ENCODE measurements around the gene GSTCD.
A peak's percentile ranks its signal among the peaks of the same experiment; 100 is the strongest.
"Not testable (repeated sequence)": the region's sequence is repeated elsewhere in the genome, so short reads cannot be mapped to it uniquely, and the experiment has no call there.

Gene GSTCD, protein sequence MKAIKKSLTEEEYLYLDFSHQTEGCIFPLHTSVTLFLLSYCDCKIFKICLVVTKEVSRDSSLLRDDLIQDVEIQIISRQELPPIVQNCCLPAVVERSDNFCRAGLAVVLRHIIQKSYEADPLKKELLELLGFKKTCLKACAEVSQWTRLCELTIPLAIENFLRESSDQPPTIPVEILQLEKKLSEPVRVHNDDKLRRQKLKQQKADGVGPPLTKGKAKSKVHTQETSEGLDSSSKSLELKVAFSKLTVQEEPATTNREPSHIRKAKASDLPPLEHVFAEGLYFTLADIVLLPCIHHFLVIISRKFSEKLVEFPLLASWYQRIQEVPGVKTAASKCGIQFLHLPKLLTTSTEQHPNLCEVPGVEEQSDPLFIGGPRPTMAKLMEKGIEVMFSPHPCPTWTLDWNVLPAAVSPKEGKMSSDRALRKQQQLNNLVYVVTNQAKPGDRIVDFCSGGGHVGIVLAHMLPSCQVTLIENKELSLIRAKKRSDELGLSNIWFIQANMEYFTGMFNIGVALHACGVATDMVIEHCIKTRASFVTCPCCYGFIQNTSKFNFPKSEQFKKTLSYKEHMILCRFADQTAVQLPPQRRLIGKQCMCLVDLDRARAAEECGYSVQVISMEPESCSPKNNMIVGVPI

DNA sequence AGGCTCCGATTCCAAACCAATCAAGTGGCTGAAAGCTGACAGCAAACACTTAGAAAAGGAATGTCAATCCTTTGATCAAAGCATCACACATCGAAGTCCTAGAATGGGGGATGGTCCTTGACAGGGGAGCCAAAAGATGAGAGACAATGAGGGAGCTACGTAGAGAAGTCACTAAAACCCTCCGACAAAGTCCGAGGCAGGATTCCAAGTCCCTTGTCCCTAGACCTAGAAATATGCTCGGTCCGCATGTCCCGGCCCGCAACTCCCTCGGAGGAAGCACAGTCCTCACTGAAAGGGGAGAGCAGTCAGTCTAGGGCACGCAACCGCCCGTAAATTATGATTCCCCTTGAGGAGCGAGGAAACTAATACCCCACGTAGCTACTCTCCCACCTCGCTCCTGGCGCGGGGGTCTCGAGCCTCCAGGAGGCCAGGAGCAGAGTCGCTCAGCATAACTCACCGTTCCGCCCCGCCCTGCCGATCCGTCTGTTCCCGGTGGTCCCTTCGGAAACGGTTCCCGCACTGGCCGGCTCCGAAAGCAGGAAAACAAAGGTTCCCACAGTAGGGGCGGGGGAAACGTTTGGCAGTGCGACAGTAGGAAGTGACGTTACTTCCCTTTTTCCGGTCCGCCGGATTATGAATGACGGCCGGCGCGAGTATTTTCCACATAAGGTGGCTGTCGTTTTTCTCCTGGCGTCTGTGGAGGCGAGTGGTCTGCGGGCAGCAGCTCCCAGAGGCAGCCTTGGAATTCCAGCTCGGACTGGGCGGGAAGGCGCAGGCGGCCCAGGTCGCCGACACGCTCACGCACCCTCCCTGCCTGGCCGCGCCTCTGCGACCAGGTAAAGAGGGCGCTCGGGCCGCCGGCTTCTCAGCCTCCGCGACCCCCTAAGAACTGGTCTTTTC lies at the start of gene GSTCD, which contains the start of gene INTS12:
Gene GSTCD, plus strand, starts transcription at position 604 of the 900 bp plus-strand sequence. CDS start 8,830 bp downstream, outside the sequence.
Gene INTS12, minus strand, starts transcription at position 509 of the 900 bp plus-strand sequence. CDS start 8,684 bp downstream, outside the sequence.
- DNase-seq (ENCODE audit: low spot score) = peak; percentile 93

DNA sequence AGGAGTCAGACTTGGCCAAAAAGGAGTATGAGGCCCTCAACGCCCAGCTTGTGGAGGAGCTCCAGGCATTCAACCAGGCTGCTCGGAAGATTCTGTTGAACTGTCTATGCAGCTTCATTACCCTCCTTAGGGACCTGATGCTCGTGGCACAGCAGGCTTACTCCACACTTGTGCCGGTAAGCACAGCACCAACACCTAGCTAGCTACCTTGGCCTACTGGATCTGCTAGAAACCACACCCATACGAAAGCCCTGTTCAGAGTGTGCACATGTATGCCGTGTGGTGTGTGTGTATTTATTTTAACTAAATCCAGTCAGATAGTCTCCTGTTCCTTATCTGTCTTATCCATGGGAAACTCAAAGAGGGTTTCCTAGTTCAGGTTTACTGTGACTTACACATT lies 49.4 kb upstream of the GSTCD start:
- DNase-seq (ENCODE audit: low spot score) = no peak

DNA sequence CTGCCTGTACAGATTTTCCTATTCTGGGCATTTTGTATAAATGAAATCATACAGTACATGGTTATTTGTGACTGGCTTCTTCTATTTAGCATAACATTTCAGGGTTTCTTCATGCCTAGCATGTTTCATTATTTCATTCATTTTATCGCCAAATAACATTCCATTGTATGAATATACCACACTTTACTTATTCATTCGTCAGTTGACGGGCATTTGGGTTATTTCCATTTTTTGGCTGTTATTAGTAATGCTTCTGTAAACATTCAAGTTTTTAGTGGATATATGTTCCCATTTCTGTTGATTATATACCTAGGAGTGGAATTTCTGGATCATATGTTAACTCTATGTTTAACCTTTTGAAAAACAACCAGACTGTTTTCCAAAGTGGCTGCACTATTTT lies 47.6 kb upstream of the GSTCD start:
- DNase-seq (ENCODE audit: low spot score) = no peak

DNA sequence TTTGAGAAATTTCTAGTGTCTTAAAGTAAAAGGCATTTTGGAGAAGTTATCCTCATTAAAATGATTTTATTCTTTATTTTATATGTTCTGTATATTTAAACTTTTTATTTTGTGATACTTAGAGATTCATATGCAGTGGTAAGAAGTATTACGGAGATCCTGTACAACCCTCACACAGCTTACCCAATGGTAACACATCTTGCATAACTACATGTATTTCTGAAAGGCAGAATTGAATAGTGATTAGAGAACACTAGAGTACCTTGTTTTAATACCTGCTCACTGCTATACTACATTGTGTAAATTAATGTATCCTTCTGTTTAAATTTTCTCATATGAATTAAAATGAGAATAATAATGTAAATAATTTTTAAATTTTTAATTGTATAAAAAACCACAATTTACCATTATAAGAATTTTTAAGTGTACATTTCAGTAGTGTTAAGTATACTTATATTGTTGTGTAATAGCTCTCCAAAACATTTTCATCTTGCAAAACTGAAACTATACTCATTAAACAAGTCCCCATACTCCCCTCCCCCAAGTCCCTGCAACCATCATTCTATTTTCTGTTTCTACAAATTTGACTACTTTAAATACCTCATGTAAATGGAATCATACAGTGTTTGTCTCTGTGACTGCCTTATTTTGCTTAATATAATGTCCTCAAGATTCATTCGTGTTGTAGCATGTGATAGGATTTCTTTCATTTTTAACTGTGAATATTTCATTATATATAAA lies 45.5 kb upstream of the GSTCD start:
- no peak for DNase-seq (ENCODE audit: low spot score)

DNA sequence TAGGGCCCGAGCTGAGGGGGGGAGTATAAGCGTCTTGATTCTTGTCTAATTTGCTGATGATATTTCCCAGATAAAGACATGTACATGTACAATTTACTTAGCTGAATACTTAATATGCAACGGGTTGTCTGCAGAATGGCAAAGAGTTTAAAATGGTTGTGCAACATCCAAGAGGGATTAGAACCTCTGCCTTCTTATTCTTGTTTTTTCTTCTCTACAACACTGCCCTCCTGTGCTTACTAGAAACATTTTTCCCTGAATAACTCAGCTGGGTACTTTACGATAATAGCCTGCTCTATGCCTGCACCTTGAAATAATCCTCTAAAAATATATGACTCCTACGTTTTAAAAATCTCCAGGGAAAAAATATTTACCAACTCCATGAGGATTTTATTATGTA lies 41.9 kb upstream of the GSTCD start:
- peak; percentile 39 for DNase-seq (ENCODE audit: low spot score)

DNA sequence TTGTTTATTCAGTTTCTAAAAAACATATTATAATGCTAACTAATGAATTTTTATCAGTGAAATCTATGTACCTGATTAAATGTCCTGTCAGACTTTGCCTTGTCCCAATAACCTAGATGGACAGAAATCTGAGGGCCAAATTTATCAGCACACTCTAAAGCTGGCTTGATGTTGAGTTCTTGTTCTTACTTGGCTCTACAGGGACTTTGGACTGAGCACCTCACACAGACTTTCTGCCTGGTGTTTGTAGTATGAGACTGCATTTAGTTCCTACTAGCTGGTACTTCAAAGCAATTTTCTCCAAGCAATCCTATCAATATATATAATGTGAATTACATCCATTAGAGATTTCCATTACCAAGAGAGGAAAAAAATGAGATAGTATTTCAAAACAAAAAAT lies 37.9 kb upstream of the GSTCD start:
- no peak for DNase-seq (ENCODE audit: low spot score)

DNA sequence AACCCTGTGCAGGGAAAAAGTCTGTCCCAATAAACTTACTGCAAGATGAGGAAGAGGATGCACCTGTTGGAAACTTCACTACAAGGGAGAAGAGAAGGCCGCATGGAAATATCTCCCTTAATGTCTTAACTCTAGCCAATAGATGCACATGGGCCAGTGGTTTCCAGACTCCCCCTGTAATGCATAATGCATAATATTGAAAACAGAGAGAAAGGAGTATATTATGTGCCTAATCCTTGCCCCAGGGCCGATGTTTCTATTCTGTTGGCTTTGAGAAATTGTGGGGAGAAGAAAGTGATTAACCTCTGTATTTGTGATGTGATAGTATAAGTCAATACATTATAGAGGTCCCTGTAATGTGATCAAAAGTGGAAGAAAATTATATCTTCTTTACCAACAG lies 37.3 kb upstream of the GSTCD start:
- no peak for DNase-seq (ENCODE audit: low spot score)

DNA sequence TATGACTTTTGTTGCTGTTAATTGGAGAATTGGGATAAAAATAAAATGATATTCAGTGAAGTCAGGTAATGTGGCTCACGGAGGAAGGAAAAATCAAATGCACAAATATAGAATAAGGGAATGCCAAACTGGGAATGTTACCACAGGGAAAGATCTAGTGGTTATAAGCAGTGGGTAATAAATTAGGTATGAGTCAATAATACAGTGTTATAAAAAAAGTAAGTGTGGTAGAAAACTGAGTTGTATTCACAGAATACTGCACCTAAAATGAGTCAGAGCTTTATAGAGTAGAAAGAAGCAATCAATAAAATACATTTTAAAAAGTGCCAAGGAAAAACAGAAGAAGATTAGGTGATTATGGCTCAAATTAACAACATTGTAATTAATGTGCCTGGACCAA lies 34.6 kb upstream of the GSTCD start:
- no peak for DNase-seq (ENCODE audit: low spot score)

DNA sequence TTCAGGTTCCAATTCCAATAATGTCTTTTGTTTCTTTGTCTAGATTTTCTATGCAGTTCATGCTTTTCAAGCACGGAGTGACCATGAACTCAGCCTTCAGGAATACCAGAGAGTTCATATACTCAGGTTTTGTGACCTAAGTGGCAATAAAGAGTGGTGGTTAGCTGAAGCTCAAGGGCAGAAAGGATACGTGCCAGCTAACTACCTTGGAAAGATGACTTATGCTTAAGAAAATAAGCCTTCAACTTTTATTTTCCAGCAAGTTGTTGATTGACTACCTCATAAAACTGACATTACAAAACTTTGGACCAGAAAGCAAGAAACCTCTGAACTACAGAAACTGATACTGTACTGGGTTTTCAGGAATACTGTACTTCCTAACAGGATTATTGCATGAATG lies 30.9 kb upstream of the GSTCD start:
- DNase-seq (ENCODE audit: low spot score) = no peak

DNA sequence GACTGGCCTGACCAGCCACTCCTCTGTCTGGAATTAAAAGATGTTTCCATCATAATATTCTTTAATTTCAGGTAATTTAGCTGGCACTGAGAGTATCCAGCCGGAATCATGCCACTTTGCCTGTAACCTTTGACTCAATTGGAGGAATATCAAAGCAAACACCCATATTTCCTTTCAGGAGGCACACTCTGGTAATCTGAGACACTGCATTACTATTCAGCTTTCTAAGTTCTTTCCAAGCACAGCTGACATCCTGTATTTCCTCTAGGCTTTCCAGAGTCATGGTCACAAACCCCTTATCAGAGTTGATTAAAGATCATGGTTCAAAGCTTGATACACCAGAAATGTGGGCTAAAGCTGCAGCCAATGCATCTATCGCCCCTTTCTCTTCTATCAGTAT lies 29.4 kb upstream of the GSTCD start:
- DNase-seq (ENCODE audit: low spot score) = no peak

DNA sequence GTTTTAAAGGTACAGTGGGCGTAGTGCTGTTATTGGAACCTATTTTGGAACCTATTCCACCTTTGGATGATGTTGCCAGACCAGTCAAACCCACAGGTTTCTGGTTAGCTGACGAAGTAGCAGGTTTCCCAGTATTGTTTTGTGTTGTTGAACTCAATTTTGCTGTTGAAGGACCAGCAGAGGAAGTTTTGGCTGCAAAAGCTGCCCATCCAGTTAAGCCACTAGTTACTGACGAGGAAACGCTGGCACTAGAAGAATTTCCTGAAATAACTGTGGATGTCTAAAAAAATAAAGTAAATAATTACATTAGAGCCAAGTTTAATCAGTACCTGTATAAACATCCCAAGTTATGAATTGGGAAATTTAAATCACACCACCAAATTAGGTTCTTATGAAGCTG lies 25.5 kb upstream of the GSTCD start:
- DNase-seq (ENCODE audit: low spot score) = no peak

DNA sequence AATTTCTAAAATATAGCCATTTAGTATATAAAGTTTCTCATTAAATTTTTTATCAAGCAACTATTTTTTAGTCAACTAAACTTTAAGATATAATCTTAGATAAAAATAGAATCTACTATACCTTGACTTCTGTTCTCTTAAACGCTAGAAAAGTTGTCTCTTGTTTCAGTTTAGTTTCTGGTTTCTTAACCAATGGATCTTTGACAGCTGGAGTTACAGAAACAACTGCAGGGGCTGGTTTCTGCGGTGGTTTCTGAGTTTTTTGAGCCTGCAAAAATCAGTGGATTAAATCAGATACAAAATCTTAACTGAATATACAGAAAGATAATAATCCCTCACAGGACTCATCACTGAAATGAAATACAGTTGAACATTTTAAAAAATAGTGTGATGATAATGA lies 22.0 kb upstream of the GSTCD start:
- no peak for DNase-seq (ENCODE audit: low spot score)

DNA sequence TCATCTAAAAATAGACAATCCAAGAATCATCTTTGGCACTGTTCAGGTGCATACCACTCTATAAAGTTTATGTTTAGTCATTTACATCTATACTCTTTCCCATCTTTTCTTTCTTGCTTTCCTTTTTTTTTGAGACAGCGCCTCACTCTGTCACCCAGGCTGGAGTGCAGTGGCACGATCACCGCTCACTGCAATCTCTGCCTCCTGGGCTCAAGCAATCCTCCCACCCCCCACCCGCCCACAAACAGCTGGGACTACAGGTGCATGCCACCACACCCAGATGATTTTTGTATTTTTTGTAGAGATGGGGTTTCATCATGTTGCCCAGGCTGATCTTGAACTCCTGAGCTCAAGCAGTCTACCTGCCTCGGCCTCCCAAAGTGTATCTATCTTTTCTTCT lies 13.8 kb upstream of the GSTCD start:
- DNase-seq (ENCODE audit: low spot score) = not testable (repeated sequence)

DNA sequence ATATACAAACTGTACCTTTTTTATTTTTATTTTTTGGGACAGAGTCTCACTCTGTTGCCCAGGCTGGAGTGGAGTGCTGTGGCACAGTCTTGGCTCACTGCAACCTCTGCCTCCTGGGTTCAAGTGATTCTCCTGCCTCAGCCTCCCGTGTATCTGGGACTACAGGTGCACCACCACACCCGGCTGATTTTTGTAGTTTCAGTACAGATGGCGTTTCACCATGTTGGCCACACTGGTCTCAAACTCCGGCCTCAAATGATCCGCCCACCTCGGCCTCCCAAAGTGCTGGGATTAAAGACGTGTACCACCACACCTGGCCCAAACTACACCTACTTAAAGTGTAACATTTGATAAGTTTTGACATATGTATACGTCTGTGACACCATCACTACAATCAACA lies 12.8 kb upstream of the GSTCD start:
- DNase-seq (ENCODE audit: low spot score) = not testable (repeated sequence)

DNA sequence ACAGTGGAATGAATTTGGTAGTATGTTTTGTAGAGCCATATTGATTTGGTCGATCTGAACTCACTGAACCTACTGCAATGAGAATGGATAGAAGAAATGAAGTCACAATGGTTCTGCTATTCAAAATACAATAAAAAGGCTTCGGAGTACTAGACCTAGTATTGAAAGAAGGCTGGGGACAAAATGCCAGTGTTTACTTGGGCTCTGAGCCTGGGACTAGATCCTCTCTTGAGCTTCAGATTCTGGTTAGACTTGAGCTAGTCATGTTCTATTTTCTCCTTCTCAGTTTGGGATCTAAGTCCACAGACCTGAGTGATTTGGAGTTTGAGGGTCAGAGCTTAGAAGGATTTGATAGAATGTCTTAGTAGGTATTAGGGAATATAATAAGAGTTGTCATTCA lies 10.0 kb upstream of the GSTCD start:
- no peak for DNase-seq (ENCODE audit: low spot score)

DNA sequence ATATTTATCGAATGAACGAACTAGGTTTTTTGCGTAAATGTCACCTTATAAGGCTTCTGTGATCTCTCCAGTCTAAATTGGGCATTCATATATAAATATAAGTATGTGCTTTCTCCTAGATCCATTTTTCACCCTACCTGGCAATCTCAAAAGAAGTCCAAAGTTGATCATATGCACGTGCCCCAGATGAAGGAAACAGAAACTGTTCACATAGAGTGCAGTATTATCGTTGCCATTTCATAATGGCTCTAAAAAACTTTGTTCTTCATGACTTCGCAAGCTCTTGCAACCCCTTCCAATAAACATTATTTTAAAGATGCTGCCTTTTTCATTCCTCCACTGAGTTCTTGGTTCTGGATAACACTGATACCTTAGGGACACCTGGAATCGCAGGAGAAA lies 803 bp upstream of the GSTCD start:
- DNase-seq (ENCODE audit: low spot score) = no peak

DNA sequence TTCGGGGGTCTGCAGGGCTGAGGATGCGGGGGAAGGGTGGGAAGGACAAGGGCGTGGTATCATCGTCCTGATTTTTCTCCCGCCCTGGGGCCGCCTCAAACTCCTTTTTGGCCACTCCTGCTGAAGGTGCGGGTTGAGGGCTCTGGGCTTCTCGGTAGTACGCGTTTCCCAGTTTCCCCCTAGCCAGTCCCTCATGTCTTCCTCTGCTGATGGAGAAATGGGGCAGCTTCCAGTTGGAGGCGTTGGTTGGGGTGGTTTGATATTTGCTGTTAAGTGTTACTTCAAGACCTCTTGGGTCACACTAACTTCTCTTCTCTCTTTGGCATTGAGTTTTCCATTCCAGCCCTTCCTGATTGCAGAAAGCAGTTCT lies 482 bp downstream of the GSTCD start:
- peak; percentile 61 for DNase-seq (ENCODE audit: low spot score)

DNA sequence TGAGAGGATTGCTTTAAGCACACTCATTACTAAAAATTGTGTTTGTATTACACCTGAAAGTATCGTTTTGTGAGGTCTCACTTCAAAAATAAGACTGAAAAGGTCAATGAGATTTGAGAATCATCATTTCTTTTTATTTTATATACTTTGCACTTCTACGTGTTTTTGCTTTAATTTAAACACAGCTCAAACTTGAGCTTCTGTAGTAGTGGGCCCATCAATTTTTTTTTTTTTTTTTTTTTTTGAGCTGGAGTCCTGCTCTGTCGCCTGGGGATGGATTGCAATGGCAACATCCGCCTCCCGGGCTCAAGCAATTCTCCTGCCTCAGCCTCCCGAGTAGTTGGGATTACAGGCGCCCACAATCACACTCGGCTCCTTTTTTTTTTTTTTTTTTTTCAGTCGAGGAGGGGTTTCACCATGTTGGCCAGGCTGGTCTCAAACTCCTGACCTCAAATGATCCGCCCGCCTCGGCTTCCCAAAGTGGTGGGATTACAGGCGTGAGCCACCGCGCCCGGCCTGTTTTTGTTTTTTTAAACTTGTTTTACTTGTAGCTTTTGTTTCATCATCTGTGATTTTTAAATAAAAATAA lies 1.5 kb downstream of the GSTCD start:
- DNase-seq (ENCODE audit: low spot score) = no peak

DNA sequence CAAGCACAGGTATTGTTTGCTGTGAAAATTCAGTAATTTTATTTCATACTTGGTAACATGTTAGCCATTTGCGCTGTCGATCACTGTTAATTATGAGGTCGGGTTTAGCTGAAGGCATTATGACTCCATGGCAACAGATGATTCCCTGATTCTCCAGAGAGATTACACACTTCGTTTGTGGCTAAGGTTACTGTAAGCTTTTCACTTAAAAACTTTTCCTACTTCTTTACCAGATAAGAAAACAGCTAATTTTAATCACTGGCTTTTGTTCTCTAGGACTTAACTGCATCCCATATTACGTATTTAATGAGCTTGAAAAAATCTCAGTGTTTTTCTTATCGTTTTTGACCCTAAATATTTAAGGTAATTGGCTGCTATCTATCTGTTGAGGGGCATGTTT lies 2.1 kb downstream of the GSTCD start:
- DNase-seq (ENCODE audit: low spot score) = no peak

DNA sequence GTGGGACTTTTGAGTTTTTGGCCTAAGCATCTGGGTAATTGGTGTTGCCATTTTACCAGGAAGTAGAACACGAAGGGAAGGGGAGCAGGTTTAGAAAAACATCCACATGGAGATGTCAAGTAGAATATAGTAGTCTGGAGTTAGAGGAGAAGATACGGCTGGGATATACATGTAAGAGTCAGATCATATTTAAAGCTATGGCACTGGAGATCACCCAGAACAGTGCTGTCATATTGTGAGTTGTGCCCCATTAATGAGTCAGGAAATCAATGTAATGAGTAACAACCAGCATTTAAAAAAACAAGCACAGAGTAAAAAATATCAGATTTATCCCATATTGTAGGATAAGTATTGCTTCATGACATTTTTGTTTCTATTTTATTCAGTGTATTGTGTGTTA lies 4.2 kb downstream of the GSTCD start:
- no peak for DNase-seq (ENCODE audit: low spot score)

DNA sequence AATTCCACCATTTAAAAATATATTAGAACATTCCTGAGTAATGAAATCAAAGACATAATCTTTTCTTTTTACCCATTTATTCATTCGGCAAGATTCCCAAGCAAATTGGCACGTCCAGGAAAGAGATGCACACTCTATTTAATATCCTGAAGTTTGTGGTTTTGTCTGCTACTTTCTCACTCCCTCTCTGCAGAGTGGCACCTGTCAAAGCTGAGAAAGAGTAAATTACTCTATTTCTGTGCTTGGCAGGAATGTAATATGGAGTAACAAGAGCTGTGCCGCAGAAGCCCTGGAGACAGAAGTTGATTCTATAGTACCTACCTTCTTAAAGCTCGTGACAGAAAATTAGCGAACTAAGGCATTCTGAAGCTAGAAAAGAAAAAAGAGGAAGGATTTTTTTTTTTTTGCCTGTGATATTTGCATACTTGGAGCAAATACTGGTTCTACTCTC lies 5.5 kb downstream of the GSTCD start:
- DNase-seq (ENCODE audit: low spot score) = peak; percentile 82
